HG02970 (cell line): Measurements from ENCODE around the gene RXRG.
"Not testable (repeated sequence)": the region's sequence is repeated elsewhere in the genome, so short reads cannot be mapped to it uniquely, and the experiment has no call there.

Experiments
- ATAC-seq: cut with Tn5 transposase; IDR thresholded peaks from one replicate; pipeline ENCODE4 v1.9.1; 2021; ENCODE audit warnings: mild to moderate bottlenecking, moderate library complexity, moderate number of reproducible peaks; ENCODE audit not compliant: unreplicated experiment, low FRiP score

The RXRG gene

GRCh38 chr1:165444897-165445370 lies at the start of gene RXRG:
Gene RXRG (minus strand): TSS chr1:165445126. CDS start chr1:165444893, 233 bp downstream.
- no peak for ATAC-seq

DNA sequence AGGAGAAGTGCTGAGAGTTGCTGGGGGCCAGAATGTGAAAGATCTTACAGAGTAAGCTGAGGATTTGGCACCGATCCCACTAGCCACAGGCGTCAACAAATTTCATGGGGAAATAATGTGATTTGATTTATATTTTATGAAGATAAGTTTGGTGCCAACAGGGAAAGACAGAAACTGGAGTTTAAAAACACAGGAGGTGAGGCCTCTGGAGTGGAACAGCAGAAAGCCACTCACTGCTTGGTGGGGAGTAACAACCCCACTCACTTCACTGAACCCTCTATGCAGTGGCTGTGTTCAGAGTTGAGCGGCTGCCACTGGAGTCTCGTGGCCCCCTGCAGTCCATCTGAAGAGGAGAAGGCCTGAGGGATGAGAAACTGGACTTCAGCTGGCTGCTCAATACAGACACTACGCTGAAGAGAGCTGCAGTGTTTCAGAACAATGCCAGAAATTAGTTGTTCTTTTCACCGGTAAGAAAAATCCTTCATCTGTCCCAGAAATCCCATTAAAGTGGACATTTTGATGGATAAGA lies 48.0 kb upstream of the RXRG start:
- no peak for ATAC-seq

GRCh38 chr1:165490175-165490574 lies 45.2 kb upstream of the RXRG start:
- ATAC-seq, result no peak

GRCh38 chr1:165487921-165488320 lies 43.0 kb upstream of the RXRG start:
- ATAC-seq, result no peak

DNA sequence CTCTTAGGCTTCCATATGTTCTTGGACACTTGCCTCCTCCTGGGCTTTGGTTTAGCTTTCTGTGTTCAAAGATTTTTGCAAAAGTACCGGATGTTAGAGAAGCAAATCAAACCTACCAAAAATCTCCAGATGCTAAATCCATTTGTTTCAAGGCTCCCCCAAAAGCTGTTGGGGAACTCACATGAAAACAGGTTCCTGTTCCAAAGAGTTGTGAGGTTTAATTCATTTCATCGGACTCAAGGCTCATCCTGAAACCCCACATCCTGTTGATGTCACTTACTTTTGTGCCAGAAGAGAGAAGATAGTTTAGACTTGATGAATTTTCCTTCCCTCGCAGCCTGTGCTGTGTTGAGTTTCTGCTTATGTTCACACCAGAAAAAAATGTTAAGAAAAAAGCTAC lies 41.7 kb upstream of the RXRG start:
- ATAC-seq, result no peak

DNA sequence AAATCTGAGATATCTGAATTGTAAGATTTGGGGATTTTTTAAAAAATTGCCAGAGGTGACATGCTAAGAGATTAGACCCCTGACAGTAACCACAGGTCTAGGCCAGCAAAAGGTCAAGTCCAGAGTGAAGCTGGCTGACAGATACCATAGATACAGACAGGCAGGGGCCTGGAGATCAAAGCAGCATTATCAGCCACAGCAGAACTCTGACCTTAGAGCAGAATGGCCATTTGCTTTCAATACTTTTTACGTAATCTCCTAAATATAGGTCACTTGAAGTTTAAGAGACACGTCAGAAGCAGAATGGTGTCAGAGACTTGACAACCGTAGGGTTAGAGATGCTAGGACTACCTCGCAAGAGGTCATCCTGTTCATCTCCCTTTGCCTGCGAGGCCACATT lies 40.8 kb upstream of the RXRG start:
- ATAC-seq, result no peak

DNA sequence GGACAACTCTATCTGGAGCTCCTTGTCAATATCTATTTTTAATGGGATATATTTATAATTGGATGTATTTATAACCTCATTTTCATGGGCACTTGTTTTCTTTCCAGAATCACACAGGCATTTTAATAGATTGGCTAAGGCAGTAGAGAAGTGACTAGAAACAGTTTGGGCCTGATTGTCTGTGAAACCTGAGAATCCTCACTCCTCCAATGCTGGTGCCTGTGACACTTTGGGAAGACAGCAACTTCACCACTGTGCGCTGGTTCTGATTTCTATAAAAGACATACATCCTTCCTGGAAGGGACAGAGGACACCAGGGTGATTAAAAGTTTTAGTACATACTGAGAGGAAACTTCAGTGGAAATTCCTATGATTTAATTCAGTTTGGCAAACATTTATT lies 39.6 kb upstream of the RXRG start:
- no peak for ATAC-seq

- no peak for ATAC-seq
These were observed 38.5 kb upstream of the RXRG start for GRCh38 chr1:165483412-165483811.

DNA sequence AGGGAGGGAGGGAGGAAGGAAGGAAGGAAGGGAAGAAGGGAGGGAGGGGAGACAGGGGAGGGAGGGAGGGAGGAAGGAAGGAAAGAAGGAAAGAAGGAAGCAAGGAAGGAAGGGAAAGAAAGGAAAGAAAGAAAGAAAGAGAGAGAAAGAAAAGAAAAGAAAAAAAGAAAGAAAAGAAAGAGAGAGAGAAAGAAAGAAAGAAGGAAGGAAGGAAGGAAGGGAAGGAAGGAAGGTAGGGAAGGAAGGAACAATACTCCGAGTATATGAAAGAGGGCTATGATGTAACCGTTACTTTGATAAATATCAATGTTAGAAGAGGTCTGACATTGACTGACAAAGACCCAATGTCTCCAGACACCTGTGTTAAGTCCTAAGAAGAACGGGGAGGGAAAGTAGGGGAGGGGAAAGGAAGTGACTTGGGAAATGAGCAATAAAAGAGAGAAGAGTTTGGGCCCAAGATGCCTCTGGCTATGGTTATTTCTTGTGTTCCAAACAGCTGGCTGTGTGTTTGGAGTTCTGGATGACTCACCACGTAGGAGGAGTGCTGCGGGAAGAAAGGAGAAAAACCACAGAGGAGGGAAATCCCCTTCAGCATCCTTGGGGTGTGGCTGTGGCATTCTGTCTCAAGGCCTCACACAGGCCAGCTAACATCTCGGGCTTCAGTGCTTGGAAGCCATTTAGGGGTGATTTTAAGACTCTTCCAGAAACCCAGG lies 37.0 kb upstream of the RXRG start:
- no peak for ATAC-seq

GRCh38 chr1:165476776-165477175 lies 31.9 kb upstream of the RXRG start:
- ATAC-seq, result no peak

DNA sequence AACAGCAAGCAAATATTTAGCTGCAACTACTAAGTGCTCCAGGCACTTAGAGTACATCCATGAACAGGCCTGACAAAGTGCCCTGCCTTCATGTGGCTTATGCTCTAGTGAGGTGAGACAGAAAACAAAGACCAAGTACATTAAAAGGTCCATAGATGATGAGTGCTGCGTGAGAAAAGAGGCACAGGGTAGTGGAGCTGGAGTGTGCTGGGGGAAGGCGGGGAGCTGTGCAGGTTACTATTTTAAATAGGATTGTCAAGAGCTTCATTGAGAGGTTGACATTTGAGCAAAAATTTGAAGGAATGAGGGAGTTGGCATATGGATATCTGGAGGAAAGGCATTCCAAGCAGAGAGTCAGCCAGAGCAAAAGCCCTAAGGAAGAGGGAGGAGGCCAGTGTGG lies 29.3 kb upstream of the RXRG start:
- no peak for ATAC-seq

- no peak for ATAC-seq
These were observed 28.2 kb upstream of the RXRG start for GRCh38 chr1:165473081-165473480.

DNA sequence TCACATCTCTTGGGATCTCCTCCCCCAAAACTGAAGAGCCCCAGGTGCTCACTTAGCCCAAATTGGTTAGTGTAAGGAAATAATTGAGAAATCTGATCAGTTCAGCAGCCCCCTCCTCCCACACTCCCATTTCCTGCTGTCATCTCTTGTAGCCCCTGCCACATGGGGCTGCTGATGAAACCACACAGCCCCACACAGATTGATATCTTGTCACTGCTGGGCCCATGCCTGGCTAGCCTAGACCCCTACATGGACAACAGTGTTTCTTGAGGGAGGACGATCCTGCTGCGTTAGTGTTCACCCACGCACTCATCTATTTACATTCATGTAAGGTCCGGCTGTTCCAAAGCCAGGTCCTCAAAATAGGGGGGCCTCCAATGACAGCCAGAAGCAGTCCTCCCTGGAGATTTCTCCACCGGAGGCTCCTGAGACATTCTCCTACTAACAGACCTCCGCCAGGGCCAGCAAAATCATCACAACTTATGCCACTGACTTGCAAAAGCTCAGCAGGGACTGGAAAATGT lies 23.9 kb upstream of the RXRG start:
- ATAC-seq, result no peak

DNA sequence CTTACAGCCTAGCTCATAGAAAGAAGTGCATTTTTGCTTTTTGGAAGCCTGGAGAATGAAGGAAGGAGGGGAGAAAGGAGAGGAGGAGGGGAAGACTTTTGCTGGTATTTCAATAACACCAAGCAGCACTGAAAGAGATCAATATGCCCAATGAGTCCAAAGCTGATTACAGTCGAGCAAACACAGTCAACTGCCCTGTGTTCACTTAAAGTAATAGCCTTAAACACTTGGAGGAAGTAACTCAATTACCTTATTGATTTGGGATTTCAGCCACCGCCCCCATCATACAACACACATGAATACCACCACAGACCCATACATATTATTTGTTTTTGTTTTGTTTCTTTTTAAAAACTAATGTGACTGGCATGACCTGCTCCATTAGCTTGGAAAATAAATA lies 23.3 kb upstream of the RXRG start:
- ATAC-seq, result no peak

DNA sequence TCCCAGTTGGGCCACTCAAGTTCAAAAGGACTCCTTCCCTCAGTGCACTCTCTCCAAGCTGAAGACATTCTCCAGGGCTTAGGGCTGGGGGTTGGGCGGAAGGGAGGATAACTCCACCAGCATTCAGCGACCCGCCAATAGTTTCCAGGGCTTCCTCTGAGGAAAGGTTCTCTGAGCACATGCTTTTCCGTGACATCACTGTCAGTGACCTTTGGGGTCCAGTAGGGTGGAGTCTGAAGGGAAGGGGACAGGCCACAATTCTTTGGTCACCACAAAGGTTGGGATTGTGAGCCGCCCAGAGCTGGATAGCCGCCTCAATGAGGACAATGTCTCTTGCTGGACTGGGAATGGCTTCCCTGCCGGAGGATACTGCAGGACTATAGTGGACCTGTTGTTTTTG lies 22.8 kb upstream of the RXRG start:
- no peak for ATAC-seq

- no peak for ATAC-seq
These were observed 19.1 kb upstream of the RXRG start for GRCh38 chr1:165463978-165464377.

DNA sequence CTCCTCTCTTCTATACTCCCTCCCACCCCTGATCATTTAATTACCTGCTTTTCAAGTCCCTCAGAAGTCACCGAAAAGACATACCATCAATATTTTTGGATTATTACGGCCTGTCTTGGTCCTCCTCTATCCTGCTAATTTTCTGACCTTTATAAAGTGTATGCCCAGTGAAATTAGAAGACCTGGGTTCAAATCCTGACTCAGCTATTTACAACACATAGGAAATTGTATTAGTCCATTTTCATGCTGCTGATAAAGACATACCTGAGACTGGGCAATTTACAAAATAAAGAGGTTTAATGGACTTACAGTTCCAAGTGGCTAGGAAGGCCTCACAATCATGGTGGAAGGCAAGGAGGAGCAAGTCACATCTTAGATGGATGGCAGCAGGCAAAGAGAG lies 14.8 kb upstream of the RXRG start:
- ATAC-seq, result not testable (repeated sequence)

DNA sequence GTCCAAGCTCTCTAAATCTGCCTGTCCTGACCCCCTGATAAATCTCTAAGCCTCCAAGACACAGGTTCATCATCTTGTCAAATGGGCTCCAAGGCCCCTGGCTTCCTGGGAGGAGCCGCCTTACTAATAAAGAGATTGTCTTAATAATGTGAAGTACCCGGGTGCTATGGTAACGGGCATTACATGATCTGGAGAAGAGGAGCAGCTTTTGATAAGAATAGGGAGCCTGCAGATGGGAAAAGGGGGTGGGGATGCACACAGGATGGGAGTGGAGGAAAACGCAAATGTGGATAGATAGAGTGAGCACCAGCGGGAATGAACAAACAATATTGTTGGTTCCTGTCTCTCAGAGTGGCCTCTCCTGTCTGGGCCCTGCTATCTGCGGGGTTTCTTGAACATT lies 11.9 kb upstream of the RXRG start:
- no peak for ATAC-seq

DNA sequence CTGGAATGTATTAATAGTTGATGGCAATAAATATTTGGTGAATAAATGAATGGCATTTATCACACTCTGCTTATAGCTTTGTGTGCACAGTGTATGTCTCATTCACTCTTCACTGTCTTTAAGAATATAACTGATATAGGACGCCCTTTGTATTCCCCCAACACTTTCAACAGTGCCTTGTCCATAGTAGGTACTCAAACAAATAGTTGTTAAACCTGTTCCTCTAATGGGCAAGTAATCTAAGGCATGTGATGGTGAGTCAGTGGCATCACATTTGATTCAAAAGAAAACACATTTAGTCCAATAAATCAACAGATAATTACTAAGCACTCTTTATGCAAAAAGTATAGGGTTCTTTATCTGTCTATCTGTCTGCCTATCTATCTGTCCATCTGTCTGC lies 11.2 kb upstream of the RXRG start:
- ATAC-seq, result no peak

- no peak for ATAC-seq
These were observed 10.2 kb upstream of the RXRG start for GRCh38 chr1:165455111-165455510.

DNA sequence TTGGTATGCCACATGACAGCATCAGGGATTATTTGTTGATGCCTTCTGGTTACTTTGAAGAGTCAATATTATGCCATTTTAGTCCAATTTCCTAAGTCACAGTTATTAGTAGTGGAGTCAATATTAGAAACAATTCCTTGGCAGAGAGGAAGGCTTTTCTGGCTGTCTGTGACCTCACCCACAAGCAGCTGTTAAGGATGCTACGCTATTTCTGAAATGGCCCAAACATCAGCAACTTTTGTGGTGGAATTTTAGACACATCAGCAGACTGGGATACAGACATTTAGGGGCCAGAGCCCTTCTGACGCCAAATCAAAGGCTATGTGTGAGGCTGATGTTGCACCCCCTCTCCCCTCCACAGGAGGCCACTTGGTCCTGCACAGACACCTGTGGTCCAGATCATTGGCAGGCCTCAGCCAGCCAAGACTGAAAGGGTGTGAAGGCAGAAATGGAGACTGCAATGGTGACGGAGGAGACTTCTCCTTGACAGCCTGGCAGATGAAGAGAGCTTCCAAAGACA lies 9.2 kb upstream of the RXRG start:
- ATAC-seq, result no peak
